ENCODE results near the gene LENEP. TPM values are rescaled to one million over a fixed set of nuclear protein-coding genes. Genes with fewer than 3 reads are reported as not detected.

The LENEP gene
- polyA plus RNA-seq, 2 of the 4 experiments (the other 2 are of a cell fraction) = not detected

GRCh38 chr1:155032886-155033285 lies 39.5 kb downstream of the LENEP start:
- POLR2A ChIA-PET = no interaction called here
- H3K4me3 ChIP-seq = no peak overlapping the region
- ATAC-seq (no peak), FAIRE-seq (no peak), DNase-seq (ENCODE audit: low read depth in 1 of 2, low spot score in 1 of 2) (no peak)
- CTCF ChIA-PET = interaction anchor here (1.8 kb wide), 1 partner anchor 52 kb away, joined by 6 read pairs; no protein-coding TSS in a partner anchor
- no peak for TF ChIP-seq RCOR1 (IDR thresholded peaks at IDR 0.05; ENCODE audit: low read depth, low read length)
- TF ChIP-seq EHMT2 (IDR thresholded peaks at IDR 0.05; ENCODE audit: low read depth) = no peak
- no peak for TF ChIP-seq TP53 (CRISPR knock-in tag; IDR thresholded peaks at IDR 0.05)
- TF ChIP-seq ELK1 (IDR thresholded peaks at IDR 0.05; ENCODE audit: low read depth, low read length) = no peak
- TF ChIP-seq HDAC2 (IDR thresholded peaks at IDR 0.05) = no peak
- no peak for TF ChIP-seq ZFP36 (IDR thresholded peaks at IDR 0.05; ENCODE audit: borderline replicate concordance, partially characterized antibody)
- TF ChIP-seq SMC3 (IDR thresholded peaks at IDR 0.05) = no peak
- no peak for TF ChIP-seq PHF8 (IDR thresholded peaks at IDR 0.05; ENCODE audit: borderline replicate concordance, low read depth)
- no peak for TF ChIP-seq RARB (CRISPR knock-in tag; IDR thresholded peaks at IDR 0.05)
- no peak for TF ChIP-seq EHF (CRISPR knock-in tag; IDR thresholded peaks at IDR 0.05)
- no peak for TF ChIP-seq POLR2AphosphoS2 (conservative IDR thresholded peaks at IDR 0.05; ENCODE audit: low read length)
- TF ChIP-seq HEYL (CRISPR knock-in tag; IDR thresholded peaks at IDR 0.05) = no peak
- TF ChIP-seq FOSB (CRISPR knock-in tag; IDR thresholded peaks at IDR 0.05) = no peak
- TF ChIP-seq EP300 (IDR thresholded peaks at IDR 0.05) = no peak
- WGBS (ENCODE audit: missing lambda C conversion rate) = 76% methylated on average over 12 of the region's 12 CpGs
- H3K4me1 ChIP-seq = peaks cover 2% of the 10 kb centered on the region
- H3K27ac ChIP-seq = no peak overlapping the region
- H3K9me3 ChIP-seq = no peaks in the 10 kb centered on the region
- no peak overlapping the region for H3K4me2 ChIP-seq

- TF ChIP-seq TP53 (CRISPR knock-in tag; IDR thresholded peaks at IDR 0.05) (no peak), MAFK (IDR thresholded peaks at IDR 0.05; ENCODE audit: partially characterized antibody) (no peak), RARB (CRISPR knock-in tag; IDR thresholded peaks at IDR 0.05) (no peak), EHF (CRISPR knock-in tag; IDR thresholded peaks at IDR 0.05) (no peak), SMC3 (IDR thresholded peaks at IDR 0.05) (no peak)
- ATAC-seq = no peak
- Histone ChIP-seq H3K4me3 (no peak within 1 kb of the TSS), H3K4me2 (no peak within 1 kb of the TSS), H3K4me1 (peaks cover 8% of the 10 kb centered on the region), H3K27ac (no peak within 1 kb of the TSS; a peak in 1 of 6 replicates), H3K9me3 (no peaks in the 10 kb centered on the region)
- no peak for FAIRE-seq
- DNase-seq (ENCODE audit: low read depth in 1 of 2, low spot score in 1 of 2) = no peak
- WGBS (ENCODE audit: missing lambda C conversion rate) = 90% methylated on average over 9 of the region's 9 CpGs
- ChIA-PET CTCF (interaction anchor here (1.8 kb wide), 1 partner anchor 52 kb away, joined by 6 read pairs; no protein-coding TSS in a partner anchor), POLR2A (no interaction called here)
Measured at GRCh38 chr1:155033524-155033923, 40.1 kb downstream of the LENEP start, which contains the start of the genes DCST1 and DCST2. Gene DCST1 (plus strand): TSS chr1:155033824. CDS start chr1:155034037, 213 bp downstream. Gene DCST2 (minus strand): TSS chr1:155033781. CDS start chr1:155033701, 80 bp downstream.

DNA sequence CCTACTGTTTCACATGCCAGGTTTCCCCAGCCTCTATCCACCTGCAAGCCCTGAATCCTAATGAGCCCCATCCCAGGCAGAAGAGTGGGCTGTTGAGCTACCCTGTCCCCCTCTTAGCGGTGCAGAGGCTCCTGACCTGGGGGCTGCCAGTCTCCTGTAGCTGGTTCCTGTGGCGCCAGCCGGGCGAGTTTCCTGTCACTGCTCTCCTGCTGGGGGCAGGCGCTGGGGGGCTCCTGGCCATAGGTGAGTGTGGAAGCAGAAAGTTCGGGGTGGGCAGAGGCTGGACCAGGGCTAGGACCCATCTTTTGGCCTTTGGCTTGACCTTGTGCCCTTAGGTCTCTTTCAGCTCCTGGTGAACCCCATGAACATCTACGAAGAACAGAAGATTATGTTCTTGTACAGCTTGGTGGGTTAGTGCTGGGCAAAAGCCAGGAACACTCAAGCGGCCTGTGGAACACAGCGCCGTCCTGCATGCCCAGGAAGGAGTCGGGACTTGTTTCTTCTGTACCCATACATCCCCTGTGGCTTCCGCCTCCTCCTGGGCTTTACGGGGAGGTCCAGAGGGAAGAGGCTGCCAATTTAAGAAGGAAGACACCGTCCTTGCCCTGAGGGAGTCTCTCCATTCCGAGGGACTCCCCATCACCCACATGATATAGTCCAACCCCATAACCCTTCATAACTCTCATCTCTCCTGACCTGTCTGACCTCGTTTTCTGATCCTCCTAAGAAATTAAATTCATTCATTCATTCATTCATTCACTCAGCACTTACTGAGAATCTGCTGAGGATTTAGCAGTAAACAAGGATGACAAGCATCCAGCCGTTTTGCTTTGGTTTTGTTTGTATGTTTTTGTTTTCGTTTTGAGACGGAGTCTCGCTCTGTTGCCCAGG lies 41.2 kb downstream of the LENEP start:
- POLR2A ChIA-PET = interaction anchor here (0.6 kb wide), 1 partner anchor 9 kb away, joined by 5 read pairs; no protein-coding TSS in a partner anchor
- no peak for FAIRE-seq
- CTCF ChIA-PET = interaction anchor here (1.1 kb wide), 1 partner anchor 138 kb away, joined by 4 read pairs; the partner anchor contains the start of gene KRTCAP2
- Histone ChIP-seq H3K4me3 (no peak overlapping the region), H3K9me3 (no peaks in the 10 kb centered on the region), H3K4me2 (no peak overlapping the region), H3K27ac (no peak overlapping the region; a peak in 1 of 6 replicates), H3K4me1 (peaks cover 19% of the 10 kb centered on the region)
- TF ChIP-seq KDM1A (IDR thresholded peaks at IDR 0.05; ENCODE audit: low read depth) (no peak), EHMT2 (IDR thresholded peaks at IDR 0.05; ENCODE audit: low read depth) (no peak), TFCP2L1 (CRISPR knock-in tag; IDR thresholded peaks at IDR 0.05) (no peak), EP300 (IDR thresholded peaks at IDR 0.05) (no peak)
- ATAC-seq = no peak
- no peak for DNase-seq (ENCODE audit: low read depth in 1 of 2, low spot score in 1 of 2)
- WGBS (ENCODE audit: missing lambda C conversion rate) = 79% methylated on average over 20 of the region's 20 CpGs

DNA sequence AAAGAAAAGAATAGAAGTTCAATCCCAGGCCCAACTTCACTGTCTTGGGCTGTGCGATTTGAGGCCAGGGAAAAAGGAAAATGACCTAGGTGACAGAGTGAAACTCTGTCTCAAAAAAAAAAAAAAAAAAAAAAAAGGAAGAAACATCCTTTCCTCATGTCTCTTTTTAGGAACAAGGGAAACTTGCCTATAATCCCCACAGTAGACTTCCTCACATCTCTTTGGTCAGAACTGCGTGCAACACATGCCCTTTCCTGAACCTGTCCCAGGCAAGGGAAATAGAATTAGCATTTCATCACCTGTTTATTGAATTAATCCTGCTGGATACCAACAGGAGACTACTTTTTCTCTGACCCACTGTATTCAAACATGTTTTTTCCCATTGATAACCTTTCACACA lies 42.5 kb downstream of the LENEP start:
- POLR2A ChIA-PET = no interaction called here
- 96% methylated on average over 2 of the region's 2 CpGs for WGBS (ENCODE audit: missing lambda C conversion rate)
- no peak for ATAC-seq
- Histone ChIP-seq H3K4me1 (peaks cover 20% of the 10 kb centered on the region), H3K4me3 (no peak overlapping the region), H3K9me3 (no peaks in the 10 kb centered on the region), H3K4me2 (no peak overlapping the region), H3K27ac (peak overlapping the region in 1 of 2 experiments; percentile 62; a peak in 1 of 6 replicates)
- no peak for FAIRE-seq
- no peak for DNase-seq (ENCODE audit: low read depth in 1 of 2, low spot score in 1 of 2)
- CTCF ChIA-PET = interaction anchor here (1.0 kb wide), 1 partner anchor 48 kb away, joined by 3 read pairs; no protein-coding TSS in a partner anchor
- no peak for TF ChIP-seq NFE2L2 (conservative IDR thresholded peaks at IDR 0.05; ENCODE audit: low read length)
- TF ChIP-seq POLR2A (IDR thresholded peaks at IDR 0.05; ENCODE audit: low read length) = no peak
- TF ChIP-seq RFX5 (IDR thresholded peaks at IDR 0.05) = no peak
- TF ChIP-seq ELK1 (IDR thresholded peaks at IDR 0.05; ENCODE audit: low read depth, low read length) = no peak
- no peak for TF ChIP-seq JUNB (IDR thresholded peaks at IDR 0.05)
- TF ChIP-seq RNF2 (IDR thresholded peaks at IDR 0.05; ENCODE audit: borderline replicate concordance, low read depth) = no peak
- TF ChIP-seq MAFK (IDR thresholded peaks at IDR 0.05; ENCODE audit: partially characterized antibody) = no peak
- no peak for TF ChIP-seq TP53 (CRISPR knock-in tag; IDR thresholded peaks at IDR 0.05)

Measured in A549 (cell line).